Astrocyte of the cerebellum (primary cell): ENCODE data around the gene SFXN5.

Source experiments
- DNase-seq: peaks from one replicate; pipeline ENCODE4 v3.0.0-alpha.2; 2011; ENCODE audit warnings: low read depth
- H3K4me3 ChIP-seq: 2 replicates; pipeline ENCODE4 v1.5.1; 2011; ENCODE audit warnings: mild to moderate bottlenecking, low read depth, low read length, moderate library complexity
- in situ Hi-C: cut with HindIII; loops from 2 replicates; pipeline ENCODE4 v1.10.0; 2017; ENCODE audit warnings: low sequenced_read_pairs
- TF ChIP-seq, protein P1 (sequence below): IDR thresholded peaks from 2 replicates; pipeline ENCODE4 v1.5.1; 2012; ENCODE audit warnings: low read length, low read depth, moderate library complexity, mild to moderate bottlenecking; ENCODE audit errors: missing control alignments

The SFXN5 gene

DNA sequence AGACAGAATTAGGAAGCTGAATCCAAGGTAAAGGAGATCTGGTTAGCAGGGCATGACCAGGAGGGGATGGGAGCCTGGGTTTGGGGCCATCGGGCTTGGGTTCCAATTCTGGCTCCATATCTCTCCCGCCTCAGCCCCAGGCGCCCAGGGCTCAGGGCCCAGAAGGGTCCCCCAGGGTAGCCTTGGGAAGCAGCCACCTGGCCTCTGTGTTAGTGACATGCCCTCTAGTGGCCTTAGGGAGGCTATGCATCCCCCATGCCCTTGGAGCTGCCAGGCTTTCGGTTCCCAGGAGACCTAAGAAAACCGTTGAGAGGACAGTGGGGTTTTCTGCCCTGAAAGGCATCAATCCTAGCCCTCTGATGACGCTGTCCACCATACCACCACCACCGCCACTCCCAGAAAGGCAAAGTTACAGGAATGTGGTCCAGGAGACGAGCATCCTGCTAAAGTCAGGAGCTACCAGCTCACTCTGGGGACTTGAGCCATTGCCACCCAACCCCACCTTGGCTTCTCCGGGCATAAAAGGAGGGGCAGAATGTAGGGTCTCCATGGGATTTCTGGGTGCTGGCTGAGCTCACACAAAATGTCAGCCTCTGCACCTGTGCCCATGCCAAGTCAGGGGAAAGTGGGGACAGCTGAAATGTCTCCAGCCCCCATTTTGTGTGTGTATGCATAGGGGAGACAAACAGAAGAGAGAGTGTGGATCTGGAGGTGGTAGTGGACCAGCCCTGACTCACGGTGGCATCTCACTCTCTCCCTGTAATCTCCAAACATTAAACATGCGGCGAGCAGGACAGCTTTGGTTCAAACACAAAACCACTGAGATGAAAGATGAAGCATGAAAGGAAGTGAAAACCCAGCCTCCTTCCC is 97.7 kb downstream of the SFXN5 start:
- no peak overlapping the region for H3K4me3 ChIP-seq
- TF ChIP-seq, protein P1, sequence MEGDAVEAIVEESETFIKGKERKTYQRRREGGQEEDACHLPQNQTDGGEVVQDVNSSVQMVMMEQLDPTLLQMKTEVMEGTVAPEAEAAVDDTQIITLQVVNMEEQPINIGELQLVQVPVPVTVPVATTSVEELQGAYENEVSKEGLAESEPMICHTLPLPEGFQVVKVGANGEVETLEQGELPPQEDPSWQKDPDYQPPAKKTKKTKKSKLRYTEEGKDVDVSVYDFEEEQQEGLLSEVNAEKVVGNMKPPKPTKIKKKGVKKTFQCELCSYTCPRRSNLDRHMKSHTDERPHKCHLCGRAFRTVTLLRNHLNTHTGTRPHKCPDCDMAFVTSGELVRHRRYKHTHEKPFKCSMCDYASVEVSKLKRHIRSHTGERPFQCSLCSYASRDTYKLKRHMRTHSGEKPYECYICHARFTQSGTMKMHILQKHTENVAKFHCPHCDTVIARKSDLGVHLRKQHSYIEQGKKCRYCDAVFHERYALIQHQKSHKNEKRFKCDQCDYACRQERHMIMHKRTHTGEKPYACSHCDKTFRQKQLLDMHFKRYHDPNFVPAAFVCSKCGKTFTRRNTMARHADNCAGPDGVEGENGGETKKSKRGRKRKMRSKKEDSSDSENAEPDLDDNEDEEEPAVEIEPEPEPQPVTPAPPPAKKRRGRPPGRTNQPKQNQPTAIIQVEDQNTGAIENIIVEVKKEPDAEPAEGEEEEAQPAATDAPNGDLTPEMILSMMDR = peak; percentile 95
- DNase-seq = peak; percentile 36
- in situ Hi-C loops = no loop called here

DNA sequence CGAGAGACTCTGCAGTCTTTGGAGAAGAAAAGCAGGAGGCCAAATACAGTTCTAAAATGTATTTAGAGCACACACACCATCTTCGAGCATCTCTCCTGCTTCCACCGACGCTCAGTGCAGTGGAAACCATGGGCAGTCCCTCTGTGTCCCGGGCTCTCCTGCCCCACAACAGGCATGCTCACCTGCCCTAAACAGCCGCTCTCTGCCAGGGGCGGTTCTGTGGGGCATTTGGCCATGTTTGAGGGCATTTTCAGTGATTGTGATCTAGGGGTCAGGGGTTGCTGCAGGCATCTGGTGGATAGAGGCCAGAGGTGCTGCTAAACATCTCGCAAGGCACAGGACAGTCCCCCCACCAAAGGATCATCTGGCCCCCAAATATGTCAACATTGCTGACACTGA is 98.4 kb downstream of the SFXN5 start:
- DNase-seq = no peak
- H3K4me3 ChIP-seq = no peak overlapping the region
- TF ChIP-seq, protein P1 = no peak
- in situ Hi-C loops = no loop called here

DNA sequence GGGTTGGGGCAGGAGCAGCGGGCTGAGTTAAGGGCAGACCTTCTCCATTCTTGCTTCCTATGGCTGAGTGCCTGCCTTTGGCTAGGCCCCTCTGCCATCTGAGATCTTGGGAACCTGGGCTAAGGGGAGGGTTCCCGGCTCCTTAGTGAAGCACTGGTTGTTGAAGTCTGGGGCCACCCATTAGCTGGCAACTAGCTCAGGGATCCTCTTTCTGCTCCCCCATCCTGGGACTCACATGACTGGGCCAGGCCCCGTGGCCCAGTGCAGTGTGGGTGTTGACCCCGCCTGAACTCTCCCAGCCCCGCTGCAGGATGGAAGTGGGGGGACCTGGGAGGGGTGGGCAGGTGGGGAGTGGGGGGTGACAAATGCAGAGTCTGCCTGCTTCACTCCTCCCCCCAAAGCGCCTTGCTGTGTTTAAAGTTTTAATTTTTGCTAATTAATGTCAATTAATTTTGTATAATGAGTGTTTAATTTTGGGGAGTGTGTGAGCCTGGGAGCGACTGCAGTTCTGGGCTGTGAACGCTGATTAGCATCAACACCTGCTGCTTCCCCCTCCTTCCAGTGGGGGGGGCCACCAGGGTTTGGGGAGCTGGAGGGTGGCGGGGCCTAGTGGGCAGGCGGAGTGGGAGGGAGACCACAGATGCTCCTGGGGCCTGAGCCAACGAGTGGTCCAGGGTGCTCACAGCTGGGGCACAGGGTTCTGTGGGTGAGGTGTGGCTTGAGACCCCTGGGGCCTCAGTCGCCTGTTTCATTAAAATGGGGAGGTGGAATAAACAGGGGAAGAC is 99.0 kb downstream of the SFXN5 start:
- in situ Hi-C loops = no loop called here
- H3K4me3 ChIP-seq = no peak overlapping the region
- TF ChIP-seq, protein P1 = no peak
- no peak for DNase-seq

DNA sequence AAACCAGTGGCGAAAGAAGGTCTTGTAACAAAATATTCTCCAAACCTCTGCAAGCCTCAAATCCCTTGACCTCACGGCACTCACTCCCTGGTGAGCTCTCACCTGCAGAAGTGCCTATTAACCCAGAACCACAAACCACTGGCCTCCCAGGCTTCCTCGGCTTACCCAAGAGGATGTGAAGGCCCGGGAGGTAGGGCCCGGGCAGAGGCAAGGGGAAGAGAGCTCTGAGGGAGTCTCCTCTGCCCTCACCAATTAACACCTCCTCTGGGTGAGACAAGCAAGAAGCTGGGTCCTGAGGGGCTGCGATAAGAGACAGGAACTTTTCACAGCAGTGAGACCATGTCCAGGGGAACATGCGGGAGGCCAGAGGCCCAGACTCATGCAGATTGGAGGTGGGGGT is 100.5 kb downstream of the SFXN5 start:
- TF ChIP-seq, protein P1 = no peak
- H3K4me3 ChIP-seq = no peak overlapping the region
- no peak for DNase-seq
- in situ Hi-C loops = no loop called here

DNA sequence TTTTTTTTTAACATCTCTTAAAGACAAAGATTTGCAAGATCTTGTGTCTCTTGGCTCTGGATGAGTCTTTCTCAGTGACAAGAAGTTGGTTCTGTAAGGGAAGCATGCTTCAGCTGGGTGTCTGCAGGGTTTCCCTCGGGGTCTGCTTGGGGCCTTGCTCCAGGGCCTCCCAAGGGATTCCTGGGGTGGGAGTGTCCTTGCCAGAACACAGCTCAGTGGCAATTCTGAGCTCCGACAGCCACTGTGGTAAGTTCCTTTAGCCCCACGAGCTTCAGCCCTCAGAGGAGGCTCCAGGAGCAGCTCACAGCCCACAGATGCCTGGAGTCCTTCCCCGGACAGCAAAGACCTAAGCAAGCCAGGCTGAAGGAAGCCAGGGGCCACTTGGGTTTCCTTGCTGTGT is 101.8 kb downstream of the SFXN5 start:
- in situ Hi-C loops = no loop called here
- H3K4me3 ChIP-seq = no peak overlapping the region
- TF ChIP-seq, protein P1 = no peak
- DNase-seq = no peak

DNA sequence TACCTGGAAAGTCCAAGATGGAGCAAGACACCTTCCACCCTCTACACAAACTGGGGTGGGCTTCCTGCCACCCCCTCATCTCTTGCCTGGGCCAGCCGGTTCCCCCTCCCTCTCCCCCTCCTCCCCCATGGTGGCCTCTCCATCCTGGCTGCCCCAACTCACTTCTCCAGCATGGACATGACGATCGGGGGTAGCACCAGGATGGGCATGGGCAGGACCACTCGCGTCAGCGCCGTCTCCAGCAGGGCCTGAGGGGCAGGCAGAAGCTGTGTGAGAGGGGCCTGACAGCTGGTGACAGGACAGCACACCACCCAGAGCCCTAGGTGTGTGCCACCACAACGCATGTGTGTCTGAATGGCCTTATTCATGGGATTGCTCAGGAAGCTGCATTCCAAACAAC is 103.2 kb downstream of the SFXN5 start:
- TF ChIP-seq, protein P1 = no peak
- in situ Hi-C loops = no loop called here
- no peak for DNase-seq

More for the DNA sequence above, 103.2 kb downstream of the SFXN5 start:
- H3K4me3 ChIP-seq = no peak overlapping the region
